Limb (tissue), 2 donors: ENCODE measurements around the gene FGD5.
"Not testable (repeated sequence)": the region's sequence is repeated elsewhere in the genome, so short reads cannot be mapped to it uniquely, and the experiment has no call there.

ENCODE experiments used
- DNase-seq, 2 donors: peaks; one replicate each; pipeline ENCODE4 v3.0.0-alpha.2; 2016; ENCODE audit errors: extremely low spot score in 2 of 2

FGD5 gene

DNA sequence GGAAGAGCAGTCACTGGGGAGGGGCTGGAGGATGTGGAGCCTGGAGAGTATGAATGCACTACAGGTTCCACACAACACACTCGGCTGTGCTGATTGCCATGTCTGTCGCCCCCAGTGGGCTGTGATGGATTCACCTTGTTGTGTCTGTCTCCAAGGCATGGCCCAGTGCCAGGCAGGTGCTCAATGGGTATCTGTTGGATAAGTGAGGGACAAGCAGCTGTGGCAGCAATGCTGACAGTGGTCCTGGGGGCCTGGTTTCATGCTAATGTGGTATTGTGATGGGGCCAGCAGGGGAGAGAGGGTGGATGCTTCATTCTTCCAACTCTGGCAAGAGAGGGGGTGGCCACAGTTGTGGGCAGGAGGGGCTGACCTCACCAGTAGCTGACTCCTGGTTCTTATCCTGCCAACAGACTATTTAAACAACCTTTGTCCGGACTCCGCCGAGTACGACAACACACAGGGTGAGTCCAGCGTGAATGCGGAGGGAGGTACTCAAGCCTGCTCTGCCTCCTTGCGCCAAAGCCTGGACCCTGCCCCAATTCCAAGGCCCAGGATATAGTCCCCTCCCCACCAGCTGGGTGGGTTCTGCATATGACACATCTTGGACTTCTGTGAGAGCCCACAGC, 81.3 kb downstream of the FGD5 start:
- no peak for DNase-seq

DNA sequence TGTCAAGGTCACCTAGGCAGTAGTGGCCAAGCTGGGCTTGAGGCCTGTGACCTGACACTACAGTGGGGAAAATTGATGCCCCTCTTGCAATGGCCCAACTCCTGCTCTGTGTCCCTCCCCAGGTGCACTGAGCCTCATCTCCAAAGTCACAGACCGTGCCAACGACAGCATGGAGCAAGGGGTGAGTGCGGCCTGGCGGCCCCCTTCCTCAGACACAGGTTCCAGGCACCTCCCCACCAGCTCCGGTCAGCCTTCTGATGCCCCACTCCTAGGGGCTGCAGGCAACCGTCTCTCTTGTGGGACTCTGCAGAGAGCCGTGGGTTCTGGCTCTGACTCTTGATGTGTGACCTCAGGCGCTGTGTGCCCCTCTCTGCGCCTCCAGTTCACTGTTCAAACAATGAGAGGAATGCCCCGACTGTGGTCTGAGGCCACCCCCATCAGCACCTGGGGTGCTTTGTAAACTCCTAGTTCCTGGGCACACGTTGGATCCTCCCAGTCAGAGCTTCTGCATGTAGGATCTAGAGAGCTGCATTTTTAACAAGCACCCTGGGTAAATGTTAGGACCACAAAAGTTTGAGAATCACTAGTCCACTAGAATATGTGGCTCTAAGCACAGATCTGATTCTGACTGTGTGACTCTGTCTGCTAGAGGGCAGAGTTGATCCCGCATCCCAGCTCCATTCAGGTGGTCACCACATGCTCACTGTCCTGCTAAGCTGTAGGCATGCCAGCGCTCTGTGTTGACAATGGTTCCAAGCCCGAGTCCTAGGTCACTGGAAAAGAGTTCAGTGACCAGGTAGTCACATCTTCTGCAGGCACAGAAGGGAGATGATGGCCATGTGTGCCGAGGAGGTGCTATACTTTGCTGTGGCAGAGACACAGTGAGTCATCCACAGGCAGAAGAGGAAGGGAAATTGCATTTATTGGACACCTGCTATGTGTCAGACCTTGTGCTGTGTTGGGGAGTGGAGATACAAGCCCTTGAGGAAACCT, 82.4 kb downstream of the FGD5 start:
- DNase-seq, result no peak

DNA sequence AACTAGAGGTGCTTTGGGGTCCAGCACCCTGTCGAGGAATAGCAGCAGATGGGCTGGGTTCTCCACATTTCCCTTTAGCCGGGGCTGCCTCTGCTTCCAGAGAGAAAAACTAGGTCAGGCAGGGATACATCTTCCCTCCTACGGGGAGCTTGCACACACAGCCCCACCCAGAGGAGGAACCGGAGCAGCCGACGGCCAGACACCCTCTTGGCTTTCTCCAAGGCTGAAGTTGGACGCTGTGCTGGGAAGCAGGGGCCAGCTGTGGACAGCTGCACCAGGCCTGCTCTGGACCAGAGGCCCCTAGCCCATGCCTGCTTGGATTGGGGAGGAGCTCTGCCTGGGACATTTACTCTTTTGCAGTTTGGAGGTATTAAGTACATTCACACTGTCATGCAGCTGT, 84.0 kb downstream of the FGD5 start:
- DNase-seq, result peak; percentile 47 to 66

DNA sequence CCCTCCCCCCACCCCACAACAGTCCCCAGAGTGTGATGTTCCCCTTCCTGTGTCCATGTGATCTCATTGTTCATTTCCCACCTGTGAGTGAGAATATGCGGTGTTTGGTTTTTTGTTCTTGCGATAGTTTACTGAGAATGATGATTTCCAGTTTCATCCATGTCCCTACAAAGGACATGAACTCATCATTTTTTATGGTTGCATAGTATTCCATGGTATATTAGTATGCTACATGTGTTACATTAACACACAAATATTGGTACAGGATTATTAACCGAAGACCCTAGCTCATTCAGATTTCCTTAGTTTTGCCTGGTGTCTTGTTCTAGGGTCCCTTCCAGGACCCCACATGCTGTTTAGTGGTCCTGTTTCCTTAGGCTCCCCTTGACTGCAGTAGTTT, 84.7 kb downstream of the FGD5 start:
- DNase-seq, result not testable (repeated sequence)

DNA sequence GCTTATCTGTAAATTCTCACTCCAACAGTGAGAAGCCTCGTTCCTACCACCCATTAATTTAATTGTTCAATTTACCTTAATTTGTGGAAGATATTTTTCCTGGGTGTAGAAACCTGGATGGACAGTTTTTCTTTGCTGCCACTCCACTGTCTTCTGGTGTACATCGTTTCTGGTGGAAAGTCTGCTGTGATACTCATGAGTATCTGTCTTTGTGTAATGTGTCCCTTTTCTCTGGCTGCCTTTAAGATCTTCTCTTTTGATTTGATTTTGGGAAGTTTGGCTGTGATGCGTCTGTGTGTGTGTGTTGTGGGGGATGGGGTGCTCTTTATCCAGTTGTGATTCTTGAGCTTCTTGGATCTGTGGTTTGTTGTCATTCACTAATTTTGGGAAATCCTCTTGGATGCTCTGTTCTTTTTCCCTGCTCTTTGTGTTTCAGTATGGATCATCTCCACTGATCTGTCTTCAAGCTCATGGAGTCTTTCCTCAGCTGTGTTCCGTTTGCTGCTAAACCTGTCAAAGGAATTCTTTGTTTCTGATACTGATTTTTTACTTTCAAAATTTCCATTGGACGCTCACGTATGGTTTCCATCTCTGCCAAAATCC, 86.4 kb downstream of the FGD5 start:
- DNase-seq, result no peak

DNA sequence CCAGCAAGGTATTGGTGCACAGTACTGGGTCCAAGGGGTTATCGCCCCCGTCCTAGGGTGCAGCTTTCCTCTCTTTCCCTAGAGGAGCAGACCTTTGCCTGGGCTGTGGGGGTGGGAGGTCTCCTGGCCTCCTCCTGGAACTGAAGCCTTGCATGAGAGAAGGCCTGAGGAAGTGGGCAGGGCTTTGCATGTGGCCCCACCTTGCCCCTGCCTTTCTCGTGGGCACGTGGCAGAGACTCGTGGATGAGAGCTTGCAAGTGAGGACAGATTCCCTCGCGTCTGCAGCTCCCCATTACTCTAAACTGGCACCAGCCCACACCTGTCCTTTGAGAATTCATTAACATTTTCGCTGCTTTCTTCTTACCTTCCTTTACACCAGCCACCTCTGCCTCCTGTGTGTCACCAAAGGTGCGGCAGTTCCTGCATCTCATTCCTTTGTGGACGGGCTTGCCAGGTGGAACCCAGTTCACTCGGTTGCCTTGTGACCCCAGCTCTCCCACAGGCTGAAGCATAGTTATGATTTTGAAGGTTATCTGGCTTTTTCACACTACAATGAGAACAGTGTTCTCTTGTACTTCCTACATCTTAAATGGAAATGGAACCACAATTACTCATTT, 87.7 kb downstream of the FGD5 start:
- no peak for DNase-seq

DNA sequence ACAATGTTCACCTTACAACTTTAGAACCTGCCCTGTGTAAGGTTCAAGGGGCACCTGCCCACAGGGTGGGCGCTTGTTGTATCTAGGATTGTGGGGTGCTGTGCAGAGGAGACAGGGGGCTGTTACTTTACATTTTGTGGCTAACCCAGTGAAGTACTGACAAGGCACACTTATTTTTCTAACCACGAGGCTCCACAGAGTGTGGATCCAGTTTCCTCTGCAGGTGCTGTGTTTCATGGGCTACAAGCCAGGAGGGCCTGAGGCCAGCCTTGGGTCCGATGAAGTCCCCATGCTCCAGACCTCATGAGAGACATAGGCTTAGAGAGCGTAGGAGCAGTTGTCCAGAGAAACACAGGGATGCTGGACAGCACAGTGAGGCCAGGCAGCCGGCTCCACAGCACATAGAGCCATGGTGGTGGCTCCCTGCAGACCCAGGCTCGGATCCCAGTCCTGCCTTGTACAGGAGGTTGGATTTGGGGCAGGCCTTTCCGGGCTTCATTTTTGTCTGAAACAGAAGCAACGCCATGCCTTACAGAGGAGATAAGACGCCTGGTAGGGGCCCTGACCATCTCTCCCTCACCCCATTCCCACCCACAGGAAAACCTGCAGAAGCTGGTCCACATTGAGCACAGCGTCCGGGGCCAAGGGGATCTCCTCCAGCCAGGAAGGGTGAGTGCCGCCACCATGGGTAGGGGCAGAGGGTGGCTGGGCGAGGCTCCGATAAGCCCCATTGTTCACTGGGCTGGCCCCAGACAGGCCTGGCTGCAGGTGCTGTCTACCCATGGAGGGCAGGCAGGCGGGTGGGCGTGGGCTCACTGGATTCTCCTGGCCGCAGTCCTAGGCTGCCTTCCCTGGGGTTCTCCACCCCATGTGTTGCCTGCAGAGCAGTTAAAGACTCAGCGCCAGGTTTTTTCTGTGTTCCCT, 88.5 kb downstream of the FGD5 start:
- DNase-seq, result no peak

DNA sequence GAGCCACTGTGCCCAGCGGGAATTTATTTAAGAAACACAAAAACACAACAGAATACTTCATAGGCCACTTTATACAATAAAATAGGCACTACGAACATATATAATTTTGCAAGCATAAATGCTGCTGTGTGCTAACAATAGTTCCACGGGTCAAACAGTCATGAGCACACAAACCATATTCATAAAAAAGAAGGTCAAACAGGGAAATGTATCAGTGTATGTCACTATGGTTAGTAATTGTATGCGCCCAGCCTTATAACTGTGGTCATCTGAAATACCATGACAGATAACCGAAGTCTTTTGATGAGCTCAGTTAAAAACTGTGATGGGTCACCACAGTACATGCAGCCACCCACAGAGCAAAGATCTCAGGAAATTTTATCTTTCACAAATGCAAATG, 90.5 kb downstream of the FGD5 start:
- DNase-seq, result no peak

DNA sequence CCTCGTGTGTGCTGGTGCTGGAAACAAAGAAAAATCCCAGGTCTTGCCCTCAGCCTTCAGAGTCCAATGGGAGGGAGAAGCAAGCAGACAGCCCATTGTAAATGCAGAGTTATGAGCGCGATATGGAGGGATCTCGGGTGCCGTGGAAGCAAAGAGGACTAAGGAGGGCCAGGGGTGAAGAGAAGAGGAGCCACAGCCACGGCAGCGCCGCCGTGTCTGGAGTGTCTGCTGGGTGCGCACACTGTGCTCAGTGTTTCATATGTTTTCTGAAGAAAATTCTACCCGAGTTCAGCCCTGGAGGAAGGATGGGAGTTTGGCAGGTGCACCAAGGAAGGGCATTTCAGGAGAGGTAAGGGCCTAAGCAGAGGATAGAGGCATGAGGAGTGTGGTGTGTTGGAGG, 92.9 kb downstream of the FGD5 start:
- DNase-seq, result no peak

DNA sequence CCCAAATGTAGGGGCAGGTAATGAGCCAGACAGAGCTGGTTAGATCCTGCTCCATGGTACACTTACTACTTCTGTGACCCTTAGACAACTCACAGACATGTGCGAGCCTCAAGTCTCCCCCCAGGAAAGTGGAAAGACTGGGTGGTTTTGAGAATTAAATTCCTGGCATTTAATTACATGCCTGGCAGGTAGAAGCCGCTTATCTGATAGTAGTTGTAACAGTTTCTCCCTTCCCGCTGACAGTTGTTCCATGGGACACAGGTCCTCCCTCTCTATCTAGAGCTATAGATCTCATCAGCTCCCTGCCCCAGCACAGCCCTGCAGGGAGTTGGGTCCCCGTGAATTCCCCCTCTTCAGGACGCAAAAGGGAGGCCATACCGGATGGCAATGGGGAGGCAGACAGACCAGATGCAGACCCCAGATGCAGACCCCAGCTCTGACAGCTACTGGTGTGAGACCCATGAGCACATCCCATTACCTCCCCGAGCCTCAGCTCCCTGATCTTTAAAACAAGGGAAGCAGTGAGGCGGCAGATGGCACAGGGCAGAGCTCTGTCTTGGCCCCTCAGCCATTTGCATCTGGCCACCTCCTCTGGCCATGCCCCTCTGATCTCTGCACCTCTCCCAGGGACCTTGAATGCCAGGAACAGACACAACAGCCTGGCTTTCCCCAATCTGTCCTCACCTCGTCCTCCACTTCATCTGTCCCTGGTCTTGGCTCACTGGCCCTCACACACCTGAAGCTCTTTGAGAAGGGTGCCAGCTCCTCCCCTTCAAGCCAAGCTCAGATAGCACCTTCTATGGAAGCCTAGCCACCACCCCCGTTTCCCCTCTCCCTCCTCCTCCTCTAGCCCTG, 94.5 kb downstream of the FGD5 start:
- no peak for DNase-seq

DNA sequence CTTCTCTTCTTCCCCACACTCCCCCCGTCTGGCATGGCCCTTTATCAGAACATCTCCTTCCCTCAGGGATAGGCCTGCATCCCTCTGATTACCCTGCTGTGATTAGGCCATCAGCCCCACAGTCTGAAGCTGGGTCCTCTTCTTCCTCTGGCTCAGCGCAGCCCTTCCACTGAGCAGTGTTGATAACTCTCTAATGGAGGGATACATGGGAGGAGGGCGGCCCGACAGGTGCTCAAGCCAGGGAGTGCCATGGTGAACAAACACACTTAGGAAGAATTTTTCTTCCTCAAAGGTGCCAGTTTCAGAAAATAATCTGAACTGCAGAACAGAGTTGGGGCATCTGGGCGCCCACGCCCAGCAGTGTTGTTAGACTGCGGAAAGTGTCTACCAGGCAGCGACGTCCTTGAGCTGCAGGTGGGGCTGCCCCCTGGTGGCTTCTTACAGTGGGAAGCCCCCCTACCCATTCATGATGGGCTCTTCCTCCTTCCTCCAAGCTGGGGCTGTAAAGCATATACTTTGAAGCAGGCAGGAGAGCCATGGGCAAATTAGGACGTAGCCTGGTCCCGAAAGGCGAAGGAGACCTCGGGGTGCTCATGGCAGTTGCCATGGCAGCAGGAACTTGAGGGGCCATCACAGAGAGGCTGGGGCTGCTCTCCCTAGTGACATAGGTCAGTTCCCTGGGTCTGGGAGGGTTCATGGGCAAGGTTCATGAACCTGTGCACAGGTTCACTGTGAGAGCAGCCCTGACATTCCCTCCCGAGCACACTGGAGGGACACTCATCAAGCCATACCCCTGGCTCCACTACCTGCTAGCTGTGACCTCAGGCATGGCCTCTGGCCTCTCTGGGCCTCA, 95.4 kb downstream of the FGD5 start:
- no peak for DNase-seq

DNA sequence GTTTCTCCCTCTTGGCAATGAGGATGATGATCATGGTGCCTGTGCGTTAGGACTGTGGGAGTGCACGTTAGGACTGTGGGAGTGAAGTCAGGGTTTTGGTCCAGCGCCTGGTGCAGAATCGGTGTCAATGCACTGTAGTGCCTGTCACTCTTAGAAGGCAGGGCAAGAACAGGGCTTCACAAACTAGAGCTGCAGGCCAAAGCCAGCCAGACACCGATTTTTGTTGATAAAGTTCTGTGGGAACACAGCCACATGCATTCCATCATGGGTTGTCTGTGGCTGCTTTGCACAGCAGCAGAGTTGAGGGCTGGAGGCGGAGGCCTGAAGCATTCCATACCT, 96.0 kb downstream of the FGD5 start:
- no peak for DNase-seq

DNA sequence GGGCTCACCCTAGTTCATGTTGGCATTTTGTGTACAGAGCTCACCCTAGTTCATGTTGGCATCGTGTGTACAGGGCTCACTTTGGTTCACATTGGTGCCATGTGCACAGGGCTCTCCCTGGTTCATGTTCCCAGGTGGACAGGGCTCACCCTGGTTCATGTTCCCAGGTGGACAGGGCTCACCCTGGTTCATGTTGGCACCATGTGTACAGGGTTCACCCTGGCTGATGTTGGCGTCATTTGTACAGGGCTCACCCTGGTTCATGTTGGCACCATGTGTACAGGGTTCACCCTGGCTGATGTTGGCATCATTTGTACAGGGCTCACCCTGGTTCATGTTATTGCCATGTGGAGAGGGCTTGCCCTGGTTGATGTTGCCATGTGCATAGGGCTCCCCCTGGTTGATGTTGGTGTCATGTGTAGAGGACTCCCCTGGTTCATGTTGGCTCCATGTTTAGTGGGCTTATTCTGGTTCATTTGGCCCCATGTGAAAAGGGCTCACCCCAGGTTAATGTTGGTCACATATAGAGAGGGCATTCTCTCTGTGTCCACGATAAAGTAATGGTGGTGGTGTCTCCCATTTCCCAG, 97.0 kb downstream of the FGD5 start:
- DNase-seq, result no peak

DNA sequence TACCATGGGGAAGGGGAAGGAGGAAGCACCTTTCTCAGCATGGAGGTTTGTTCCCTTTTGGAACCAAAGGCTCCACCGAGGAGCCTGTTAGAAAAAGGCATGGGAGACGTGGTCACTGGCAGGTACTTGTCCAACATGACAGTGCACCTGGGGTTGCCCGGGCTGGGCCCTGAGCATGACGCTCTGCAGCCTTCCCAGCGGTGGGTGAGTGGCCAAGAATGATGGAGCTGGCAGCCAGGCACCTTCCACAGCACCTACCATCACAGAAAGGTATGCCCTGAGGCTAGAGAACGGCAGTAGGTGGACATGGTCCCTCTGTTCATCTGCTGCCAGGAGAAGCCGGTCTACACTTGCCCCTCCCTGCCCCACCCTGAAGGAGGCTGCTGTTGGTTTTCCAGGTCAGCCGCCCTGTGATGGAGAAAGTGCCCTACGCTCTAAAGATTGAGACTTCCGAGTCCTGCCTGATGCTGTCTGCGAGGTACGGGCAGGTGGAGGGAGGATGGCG, 99.6 kb downstream of the FGD5 start:
- DNase-seq, result no peak

DNA sequence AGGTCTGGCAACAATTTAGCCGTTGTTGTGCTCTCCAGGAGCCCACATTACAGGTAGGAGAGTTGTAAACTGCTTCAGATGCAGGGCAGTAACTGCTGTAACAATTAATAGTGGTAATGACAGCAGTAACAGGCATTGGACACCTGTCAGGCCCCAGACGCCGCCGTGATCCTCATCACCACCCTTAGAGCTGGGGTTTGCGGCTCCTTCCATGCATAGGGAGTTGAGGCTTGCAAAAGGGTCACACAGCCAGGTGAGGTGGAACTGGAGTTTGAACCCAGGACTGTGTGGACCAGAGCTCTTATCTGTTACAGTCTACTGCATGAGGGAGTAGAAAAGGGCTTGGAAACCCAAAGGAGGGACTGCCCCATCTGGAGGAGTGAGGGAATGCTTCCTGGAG, 101.8 kb downstream of the FGD5 start:
- no peak for DNase-seq

DNA sequence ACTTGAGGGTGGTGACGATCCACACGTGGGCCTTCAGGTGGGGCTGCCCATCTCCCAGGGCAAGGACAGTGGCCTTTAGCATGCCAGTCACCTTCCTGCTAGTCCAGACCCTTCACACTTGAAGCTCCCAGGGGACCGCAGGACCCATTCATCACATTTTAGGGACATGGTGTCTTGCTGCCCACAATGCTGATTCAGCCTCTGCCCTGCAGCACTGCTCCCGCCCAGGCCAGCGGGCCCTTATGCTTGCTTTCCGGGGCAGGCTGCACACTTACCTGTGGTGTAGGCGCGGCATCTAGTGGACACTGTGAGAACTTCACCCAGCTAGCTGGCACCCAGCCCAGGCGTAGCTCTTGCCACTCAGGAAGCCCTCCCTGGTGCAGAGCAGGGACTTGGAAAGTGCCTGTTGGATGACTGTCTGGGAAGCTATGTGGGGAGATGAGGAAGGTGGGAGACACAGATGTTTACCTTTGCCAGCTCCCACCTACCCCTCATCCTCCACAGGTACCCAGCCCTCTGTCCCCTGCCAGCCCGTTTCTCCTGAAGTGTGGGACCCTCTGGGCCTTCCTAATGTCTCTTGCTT, 102.4 kb downstream of the FGD5 start:
- peak; percentile 89 to 93 for DNase-seq

DNA sequence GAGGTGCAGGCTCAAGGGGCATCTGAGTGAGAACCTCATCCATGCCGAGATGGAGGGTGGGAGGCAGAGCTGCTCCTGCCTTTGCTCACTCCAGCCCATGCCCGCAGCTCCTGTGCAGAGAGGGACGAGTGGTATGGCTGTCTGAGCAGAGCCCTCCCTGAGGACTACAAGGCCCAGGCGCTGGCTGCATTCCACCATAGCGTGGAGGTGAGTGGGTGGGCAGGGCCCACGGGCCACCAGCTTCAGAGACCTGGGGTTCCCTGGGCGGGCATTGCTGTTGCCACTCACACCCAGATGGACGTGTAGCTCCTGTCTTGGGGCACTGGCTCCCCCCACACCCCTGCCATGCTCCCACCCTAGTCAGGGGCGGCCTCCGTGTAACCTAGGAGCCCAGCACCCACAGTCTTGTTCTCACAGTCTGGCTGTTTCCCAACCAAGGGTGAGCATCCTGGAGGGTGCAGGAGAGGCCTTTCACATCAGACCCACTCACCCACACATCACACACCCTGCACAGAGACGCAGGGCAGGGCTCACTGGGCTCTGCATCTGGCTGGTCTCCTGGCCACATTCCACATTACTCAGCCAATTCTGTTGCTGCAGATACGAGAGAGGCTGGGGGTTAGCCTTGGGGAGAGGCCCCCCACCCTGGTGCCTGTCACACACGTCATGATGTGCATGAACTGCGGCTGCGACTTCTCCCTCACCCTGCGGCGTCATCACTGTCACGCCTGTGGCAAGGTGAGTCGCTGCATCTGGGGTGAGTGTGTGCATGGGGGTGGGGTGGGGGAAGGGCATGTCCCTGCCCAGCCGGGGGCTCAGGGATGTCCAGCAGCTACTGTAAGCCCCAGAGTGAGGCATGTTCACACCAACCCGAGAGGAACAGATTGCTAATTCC, 103.3 kb downstream of the FGD5 start:
- DNase-seq, result no peak
